Cardiac muscle cell (in vitro differentiated cells and primary cell): ENCODE measurements around the gene KBTBD13. TPM values are rescaled to one million over a fixed set of nuclear protein-coding genes. Genes with fewer than 3 reads are reported as not detected.
A peak's percentile ranks its signal among the peaks of the same experiment; 100 is the strongest.
"Not testable (repeated sequence)": the region's sequence is repeated elsewhere in the genome, so short reads cannot be mapped to it uniquely, and the experiment has no call there.

ENCODE experiments used
- DNase-seq, 2 donors: peaks; one replicate each; pipeline versions ENCODE4 v3.0.0 to v3.0.0-alpha.2; 2010 to 2017; ENCODE audit warnings: low read depth in 1 of 2, low spot score in 1 of 2
- H3K27ac ChIP-seq: fragments of 200-600 bp; sonication (generic); 2 replicates; pipeline ENCODE4 v1.5.1; 2016
- H3K27me3 ChIP-seq: fragments of 200-600 bp; sonication (generic); 2 replicates; pipeline ENCODE4 v1.6.0; 2016; ENCODE audit warnings: control low read depth
- H3K36me3 ChIP-seq: fragments of 200-600 bp; sonication (generic); 2 replicates; pipeline ENCODE4 v1.5.1; 2016; ENCODE audit warnings: control low read depth
- H3K4me1 ChIP-seq: fragments of 200-600 bp; sonication (generic); 2 replicates; pipeline ENCODE4 v1.8.1; 2017; ENCODE audit warnings: low read depth, mild to moderate bottlenecking, mixed run types
- H3K4me3 ChIP-seq: fragments of 200-600 bp; sonication (generic); 2 replicates; pipeline ENCODE4 v1.5.1; 2016; ENCODE audit warnings: mild to moderate bottlenecking
- H3K9me3 ChIP-seq: fragments of 200-600 bp; sonication (generic); 2 replicates; pipeline ENCODE4 v1.5.1; 2017; ENCODE audit warnings: low read depth, mild to moderate bottlenecking, control low read depth
- CTCF ChIP-seq: IDR thresholded peaks from 2 replicates; pipeline ENCODE4 v1.5.1; 2012; ENCODE audit warnings: low read depth, mild to moderate bottlenecking, low read length
- polyA plus RNA-seq: library from polyadenylated mRNA; unstranded; fragments of >200 nt; fragmentation: Nextera tagmentation; extraction: Ambion mirVana; gene quantifications from 2 replicates; pipeline ENCODE4 v1.2.1, GENCODE V29; 2016
- total RNA-seq: library from RNA; depleted of rRNA; stranded (reverse); fragments of >200 nt; gene quantifications from 2 replicates; pipeline ENCODE4 v1.2.3, GENCODE V29; 2016

Gene KBTBD13
- total and polyA plus RNA-seq, 2 experiments from 2014 or later = 4.8 to 5.0 TPM

- H3K27me3 ChIP-seq = peaks cover 9% of the 10 kb centered on the region
- H3K9me3 ChIP-seq = no peaks in the 10 kb centered on the region
- TF ChIP-seq CTCF = no peak
- H3K27ac ChIP-seq = no peak overlapping the region
- peaks cover 12% of the 10 kb centered on the region for H3K36me3 ChIP-seq
- DNase-seq = no peak
- no peaks in the 10 kb centered on the region for H3K4me1 ChIP-seq
- H3K4me3 ChIP-seq = no peak overlapping the region
Measured at GRCh38 chr15:65099336-65099735, 22.8 kb downstream of the KBTBD13 start.

- H3K9me3 ChIP-seq, H3K27ac ChIP-seq, H3K4me1 ChIP-seq, H3K27me3 ChIP-seq, H3K4me3 ChIP-seq, DNase-seq: not testable (repeated sequence)
- peaks cover 12% of the 10 kb centered on the region for H3K36me3 ChIP-seq
Measured at GRCh38 chr15:65099801-65100200, 23.3 kb downstream of the KBTBD13 start.

GRCh38 chr15:65100442-65100841, 23.9 kb downstream of the KBTBD13 start:
- DNase-seq = no peak
- no peaks in the 10 kb centered on the region for H3K9me3 ChIP-seq
- H3K27me3 ChIP-seq = peaks cover 9% of the 10 kb centered on the region
- H3K36me3 ChIP-seq = peaks cover 12% of the 10 kb centered on the region
- TF ChIP-seq CTCF = no peak
- H3K4me3 ChIP-seq = no peak overlapping the region
- H3K4me1 ChIP-seq = no peaks in the 10 kb centered on the region
- no peak overlapping the region for H3K27ac ChIP-seq

- Histone ChIP-seq H3K27ac (no peak overlapping the region), H3K9me3 (no peaks in the 10 kb centered on the region), H3K4me3 (no peak overlapping the region), H3K36me3 (peaks cover 17% of the 10 kb centered on the region), H3K27me3 (peaks cover 9% of the 10 kb centered on the region), H3K4me1 (no peaks in the 10 kb centered on the region)
- DNase-seq = peak; percentile 82 to 89
- TF ChIP-seq CTCF = peak; percentile 89
Measured at GRCh38 chr15:65101411-65101890, 24.9 kb downstream of the KBTBD13 start.

- Histone ChIP-seq H3K4me3 (no peak overlapping the region), H3K27ac (no peak overlapping the region), H3K9me3 (no peaks in the 10 kb centered on the region), H3K36me3 (peaks cover 17% of the 10 kb centered on the region), H3K4me1 (no peaks in the 10 kb centered on the region), H3K27me3 (peaks cover 9% of the 10 kb centered on the region)
- TF ChIP-seq CTCF = no peak
- DNase-seq = no peak
Measured at GRCh38 chr15:65101891-65102708, 25.6 kb downstream of the KBTBD13 start.

- Histone ChIP-seq H3K27ac (no peak overlapping the region), H3K9me3 (no peaks in the 10 kb centered on the region), H3K27me3 (peaks cover 9% of the 10 kb centered on the region), H3K4me1 (no peaks in the 10 kb centered on the region), H3K4me3 (no peak overlapping the region), H3K36me3 (peaks cover 14% of the 10 kb centered on the region)
- no peak for TF ChIP-seq CTCF
- no peak for DNase-seq
Measured at GRCh38 chr15:65102912-65103311, 26.4 kb downstream of the KBTBD13 start.
